ENCODE data around the gene PHLPP1.

Gene PHLPP1

DNA sequence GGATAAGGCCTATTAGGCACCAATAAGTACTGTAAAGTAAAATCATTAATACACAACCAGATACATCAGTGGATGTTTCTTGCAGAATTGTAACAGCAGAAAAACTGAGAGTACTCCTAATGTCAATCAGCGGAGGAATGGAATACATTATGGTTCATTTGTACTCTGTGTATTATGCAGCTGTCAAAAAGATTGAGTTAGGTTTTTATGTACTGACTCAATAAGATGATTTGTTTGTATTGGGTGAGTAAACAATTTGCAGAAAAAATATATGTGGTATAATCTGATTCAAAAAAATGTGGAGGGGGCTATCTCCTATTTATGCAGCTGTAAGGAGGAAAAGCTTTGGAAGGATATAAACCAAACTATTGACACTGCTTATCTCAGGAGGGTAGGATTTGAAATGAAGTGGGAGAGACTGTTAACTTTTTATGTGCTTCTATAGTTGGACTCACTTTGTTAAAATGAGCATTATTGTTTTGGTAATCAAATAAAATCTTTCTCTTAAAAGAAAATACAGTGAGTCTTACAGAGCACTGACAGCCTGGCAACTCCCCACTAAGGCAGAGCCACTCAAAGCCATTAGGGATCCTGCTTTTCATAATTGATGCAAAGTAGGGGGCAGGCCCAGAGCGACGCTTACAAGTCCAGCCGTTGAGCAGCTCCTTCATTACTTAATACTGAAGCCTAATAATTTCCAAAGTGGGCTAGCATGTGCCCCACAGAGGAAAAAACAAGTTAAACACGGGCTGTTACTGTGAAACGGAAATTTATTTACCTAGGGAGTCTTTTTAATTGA, 168.8 kb downstream of the PHLPP1 start:
- TF ChIP-seq TAF1 (IDR thresholded peaks at IDR 0.05; ENCODE audit: low read depth) (no peak), CEBPB (IDR thresholded peaks at IDR 0.05) (no peak), TEAD4 (IDR thresholded peaks at IDR 0.05) (no peak)

DNA sequence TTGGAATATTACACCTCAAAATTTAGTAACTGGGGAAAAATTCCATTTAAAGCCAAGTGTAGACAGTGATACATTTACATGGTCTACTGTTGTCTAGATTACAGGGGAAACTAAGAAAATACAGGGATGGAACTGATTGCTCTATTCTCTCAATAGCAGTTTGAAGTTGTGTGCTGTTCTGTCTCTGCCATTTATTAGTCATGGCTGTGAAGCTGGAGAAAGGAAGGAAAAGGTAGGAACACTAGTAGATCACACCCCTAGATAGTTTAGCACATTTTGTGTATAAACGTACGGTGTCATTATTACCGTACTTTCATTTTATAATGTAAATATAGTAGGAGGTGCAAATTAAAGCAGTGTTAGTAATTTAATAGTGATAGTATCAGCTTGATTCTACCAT, 170.5 kb downstream of the PHLPP1 start:
- TF ChIP-seq CEBPB (IDR thresholded peaks at IDR 0.05) (no peak), NFIC (IDR thresholded peaks at IDR 0.05) (no peak), TAF1 (IDR thresholded peaks at IDR 0.05; ENCODE audit: low read depth) (no peak), ZBTB7A (IDR thresholded peaks at IDR 0.05; ENCODE audit: low read depth) (no peak), YY1 (IDR thresholded peaks at IDR 0.05; ENCODE audit: low read depth) (no peak), EP300 (IDR thresholded peaks at IDR 0.05; ENCODE audit: borderline replicate concordance) (no peak), TCF12 (IDR thresholded peaks at IDR 0.05; ENCODE audit: low read depth) (no peak), FOXM1 (IDR thresholded peaks at IDR 0.05; ENCODE audit: borderline replicate concordance, low read depth) (no peak), RAD21 (IDR thresholded peaks at IDR 0.05; ENCODE audit: low read depth) (no peak), CREB1 (IDR thresholded peaks at IDR 0.05; ENCODE audit: low read depth) (no peak), EGR1 (IDR thresholded peaks at IDR 0.05) (no peak), TEAD4 (IDR thresholded peaks at IDR 0.05) (no peak)
- TF ChIP-seq, protein P1, sequence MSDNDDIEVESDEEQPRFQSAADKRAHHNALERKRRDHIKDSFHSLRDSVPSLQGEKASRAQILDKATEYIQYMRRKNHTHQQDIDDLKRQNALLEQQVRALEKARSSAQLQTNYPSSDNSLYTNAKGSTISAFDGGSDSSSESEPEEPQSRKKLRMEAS (IDR thresholded peaks at IDR 0.05): no peak
- TF ChIP-seq, protein P2, sequence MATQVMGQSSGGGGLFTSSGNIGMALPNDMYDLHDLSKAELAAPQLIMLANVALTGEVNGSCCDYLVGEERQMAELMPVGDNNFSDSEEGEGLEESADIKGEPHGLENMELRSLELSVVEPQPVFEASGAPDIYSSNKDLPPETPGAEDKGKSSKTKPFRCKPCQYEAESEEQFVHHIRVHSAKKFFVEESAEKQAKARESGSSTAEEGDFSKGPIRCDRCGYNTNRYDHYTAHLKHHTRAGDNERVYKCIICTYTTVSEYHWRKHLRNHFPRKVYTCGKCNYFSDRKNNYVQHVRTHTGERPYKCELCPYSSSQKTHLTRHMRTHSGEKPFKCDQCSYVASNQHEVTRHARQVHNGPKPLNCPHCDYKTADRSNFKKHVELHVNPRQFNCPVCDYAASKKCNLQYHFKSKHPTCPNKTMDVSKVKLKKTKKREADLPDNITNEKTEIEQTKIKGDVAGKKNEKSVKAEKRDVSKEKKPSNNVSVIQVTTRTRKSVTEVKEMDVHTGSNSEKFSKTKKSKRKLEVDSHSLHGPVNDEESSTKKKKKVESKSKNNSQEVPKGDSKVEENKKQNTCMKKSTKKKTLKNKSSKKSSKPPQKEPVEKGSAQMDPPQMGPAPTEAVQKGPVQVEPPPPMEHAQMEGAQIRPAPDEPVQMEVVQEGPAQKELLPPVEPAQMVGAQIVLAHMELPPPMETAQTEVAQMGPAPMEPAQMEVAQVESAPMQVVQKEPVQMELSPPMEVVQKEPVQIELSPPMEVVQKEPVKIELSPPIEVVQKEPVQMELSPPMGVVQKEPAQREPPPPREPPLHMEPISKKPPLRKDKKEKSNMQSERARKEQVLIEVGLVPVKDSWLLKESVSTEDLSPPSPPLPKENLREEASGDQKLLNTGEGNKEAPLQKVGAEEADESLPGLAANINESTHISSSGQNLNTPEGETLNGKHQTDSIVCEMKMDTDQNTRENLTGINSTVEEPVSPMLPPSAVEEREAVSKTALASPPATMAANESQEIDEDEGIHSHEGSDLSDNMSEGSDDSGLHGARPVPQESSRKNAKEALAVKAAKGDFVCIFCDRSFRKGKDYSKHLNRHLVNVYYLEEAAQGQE (IDR thresholded peaks at IDR 0.05; ENCODE audit: low read depth): no peak
- TF ChIP-seq, protein P3, sequence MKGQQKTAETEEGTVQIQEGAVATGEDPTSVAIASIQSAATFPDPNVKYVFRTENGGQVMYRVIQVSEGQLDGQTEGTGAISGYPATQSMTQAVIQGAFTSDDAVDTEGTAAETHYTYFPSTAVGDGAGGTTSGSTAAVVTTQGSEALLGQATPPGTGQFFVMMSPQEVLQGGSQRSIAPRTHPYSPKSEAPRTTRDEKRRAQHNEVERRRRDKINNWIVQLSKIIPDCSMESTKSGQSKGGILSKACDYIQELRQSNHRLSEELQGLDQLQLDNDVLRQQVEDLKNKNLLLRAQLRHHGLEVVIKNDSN (IDR thresholded peaks at IDR 0.05): no peak

DNA sequence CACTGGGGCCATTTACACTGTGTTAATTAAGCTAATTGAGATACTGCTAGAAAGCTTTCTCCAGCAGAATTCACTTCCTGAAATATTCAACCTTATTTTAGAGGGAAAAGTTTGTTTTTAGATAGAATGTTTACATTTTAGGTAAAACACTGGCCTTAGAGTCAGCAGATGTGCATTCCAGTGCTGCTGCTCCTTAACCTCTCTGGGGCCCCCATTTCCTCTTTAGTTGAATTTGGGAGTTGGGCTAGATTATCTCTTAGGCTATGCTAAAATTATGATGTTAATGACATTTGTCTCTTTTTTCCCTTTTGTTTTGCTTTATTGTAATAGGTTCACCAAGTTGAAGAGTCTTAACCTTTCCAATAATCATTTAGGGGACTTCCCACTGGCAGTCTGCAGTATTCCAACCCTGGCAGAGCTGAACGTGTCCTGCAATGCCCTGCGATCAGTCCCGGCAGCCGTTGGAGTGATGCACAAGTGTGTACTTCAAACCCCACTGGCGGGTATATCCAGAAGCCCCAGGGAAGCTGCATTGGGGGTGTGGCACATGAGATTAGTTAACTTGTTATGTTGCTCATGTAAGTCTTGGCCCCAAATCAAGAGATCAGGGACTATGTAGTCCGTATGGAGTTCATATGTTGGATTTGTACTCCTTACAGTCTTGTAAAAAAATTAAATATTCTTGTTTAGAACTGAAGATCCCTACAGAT, 179.5 kb downstream of the PHLPP1 start:
- TF ChIP-seq, protein P2 (IDR thresholded peaks at IDR 0.05; ENCODE audit: low read depth): no peak
- TF ChIP-seq, protein P3 (IDR thresholded peaks at IDR 0.05): no peak
- TF ChIP-seq EGR1 (IDR thresholded peaks at IDR 0.05) (no peak), RAD21 (IDR thresholded peaks at IDR 0.05; ENCODE audit: low read depth) (no peak), ZBTB7A (IDR thresholded peaks at IDR 0.05; ENCODE audit: low read depth) (no peak), TEAD4 (IDR thresholded peaks at IDR 0.05) (no peak), NFIC (IDR thresholded peaks at IDR 0.05) (no peak), CREB1 (IDR thresholded peaks at IDR 0.05; ENCODE audit: low read depth) (no peak), YY1 (IDR thresholded peaks at IDR 0.05; ENCODE audit: low read depth) (no peak), CEBPB (IDR thresholded peaks at IDR 0.05) (no peak), EP300 (IDR thresholded peaks at IDR 0.05; ENCODE audit: borderline replicate concordance) (no peak), FOXM1 (IDR thresholded peaks at IDR 0.05; ENCODE audit: borderline replicate concordance, low read depth) (no peak), TCF12 (IDR thresholded peaks at IDR 0.05; ENCODE audit: low read depth) (no peak), TAF1 (IDR thresholded peaks at IDR 0.05; ENCODE audit: low read depth) (no peak)
- TF ChIP-seq, protein P1 (IDR thresholded peaks at IDR 0.05): no peak

DNA sequence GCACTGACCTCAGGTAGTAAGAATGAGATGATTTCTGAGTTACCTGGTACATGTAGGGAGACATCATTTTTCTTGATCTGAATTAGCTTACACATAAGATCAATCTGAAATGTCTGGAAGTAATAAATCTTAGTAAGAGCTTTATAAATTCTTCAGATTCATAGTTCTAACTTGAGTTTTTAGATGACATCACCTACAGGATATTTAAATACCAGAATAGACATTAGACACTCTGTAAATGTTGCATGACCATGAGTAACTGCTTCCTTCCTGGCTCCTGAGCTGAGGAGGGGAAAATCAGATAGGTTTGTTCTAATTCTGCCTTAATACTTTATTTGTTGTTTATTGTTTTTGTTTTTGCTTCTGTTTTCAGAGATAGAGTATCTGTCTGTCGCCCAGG, 181.8 kb downstream of the PHLPP1 start:
- no peak for TF ChIP-seq TEAD4 (IDR thresholded peaks at IDR 0.05)
- no peak for TF ChIP-seq ZBTB7A (IDR thresholded peaks at IDR 0.05; ENCODE audit: low read depth)
- TF ChIP-seq TCF12 (IDR thresholded peaks at IDR 0.05; ENCODE audit: low read depth): no peak
- no peak for TF ChIP-seq RAD21 (IDR thresholded peaks at IDR 0.05; ENCODE audit: low read depth)
- TF ChIP-seq, protein P2 (IDR thresholded peaks at IDR 0.05; ENCODE audit: low read depth): no peak
- no peak for TF ChIP-seq FOXM1 (IDR thresholded peaks at IDR 0.05; ENCODE audit: borderline replicate concordance, low read depth)
- TF ChIP-seq EP300 (IDR thresholded peaks at IDR 0.05; ENCODE audit: borderline replicate concordance): no peak
- no peak for TF ChIP-seq NFIC (IDR thresholded peaks at IDR 0.05)
- TF ChIP-seq TAF1 (IDR thresholded peaks at IDR 0.05; ENCODE audit: low read depth): no peak
- no peak for TF ChIP-seq EGR1 (IDR thresholded peaks at IDR 0.05)
